Left forelimb (tissue), 1 donor: Measurements from ENCODE around the gene TCL1B.
A peak's percentile ranks its signal among the peaks of the same experiment; 100 is the strongest.
"Not testable (repeated sequence)": the region's sequence is repeated elsewhere in the genome, so short reads cannot be mapped to it uniquely, and the experiment has no call there.

Source experiments
- DNase-seq: peaks from one replicate; pipeline ENCODE4 v3.0.0-alpha.2; 2018; ENCODE audit warnings: low spot score

Gene TCL1B

GRCh38 chr14:95685978-95686922 is at the start of gene TCL1B:
TCL1B (plus strand) TSS chr14:95686426; CDS start chr14:95686468, 42 bp downstream.
- DNase-seq, result peak; percentile 58

- no peak for DNase-seq
Observed at GRCh38 chr14:95644981-95645380, 41.2 kb upstream of the TCL1B start.

DNA sequence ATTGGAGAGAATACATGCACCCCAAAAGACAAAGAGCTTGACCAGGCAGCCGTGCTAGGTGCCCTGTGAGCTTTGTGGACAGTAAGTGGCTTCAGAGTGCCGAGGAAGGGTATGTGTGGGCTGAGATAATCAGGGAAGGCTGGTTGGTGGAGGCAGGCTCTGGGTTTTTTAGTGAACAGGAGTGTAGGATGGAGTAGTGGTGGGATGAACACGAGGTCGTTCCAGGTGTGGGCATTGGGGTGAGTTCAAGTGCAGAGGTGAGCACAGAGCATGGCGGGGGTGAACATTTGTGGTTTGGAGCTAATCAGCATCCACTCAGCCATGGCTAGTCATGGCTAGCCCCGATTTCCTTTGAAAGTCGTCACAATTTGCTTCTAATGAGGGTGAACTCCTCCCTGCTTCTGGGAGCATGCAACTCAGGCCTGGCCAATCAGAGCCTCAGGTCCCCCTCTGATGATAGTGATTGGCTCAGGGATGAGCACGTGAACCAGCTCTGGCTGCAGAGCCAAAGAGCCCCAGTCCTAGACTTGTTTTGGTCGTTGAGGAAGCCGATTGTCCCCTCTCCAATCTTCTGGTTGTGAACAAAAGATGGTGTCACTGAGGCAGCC is 40.7 kb upstream of the TCL1B start:
- no peak for DNase-seq

DNA sequence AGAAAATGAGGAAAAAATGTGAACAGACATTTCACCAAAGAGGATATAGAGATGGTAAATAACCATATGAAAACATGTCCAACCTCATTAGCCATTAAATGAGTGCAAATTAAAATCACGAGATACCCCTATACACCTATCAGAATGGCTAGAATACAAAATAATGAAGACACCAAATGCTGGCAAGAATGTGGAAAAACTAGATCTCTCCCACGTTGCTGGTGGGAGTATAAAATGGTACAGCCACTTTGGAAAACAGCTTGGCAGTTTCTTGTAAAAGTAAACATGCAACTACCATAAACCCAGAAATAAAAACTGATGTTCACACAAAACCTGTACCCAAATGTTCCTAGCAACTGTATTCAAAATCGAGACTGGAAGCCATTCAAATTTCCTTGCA is 38.3 kb upstream of the TCL1B start:
- no peak for DNase-seq

GRCh38 chr14:95649230-95649629 is 37.0 kb upstream of the TCL1B start:
- DNase-seq, result no peak

GRCh38 chr14:95651028-95651427 is 35.2 kb upstream of the TCL1B start:
- DNase-seq, result no peak

DNA sequence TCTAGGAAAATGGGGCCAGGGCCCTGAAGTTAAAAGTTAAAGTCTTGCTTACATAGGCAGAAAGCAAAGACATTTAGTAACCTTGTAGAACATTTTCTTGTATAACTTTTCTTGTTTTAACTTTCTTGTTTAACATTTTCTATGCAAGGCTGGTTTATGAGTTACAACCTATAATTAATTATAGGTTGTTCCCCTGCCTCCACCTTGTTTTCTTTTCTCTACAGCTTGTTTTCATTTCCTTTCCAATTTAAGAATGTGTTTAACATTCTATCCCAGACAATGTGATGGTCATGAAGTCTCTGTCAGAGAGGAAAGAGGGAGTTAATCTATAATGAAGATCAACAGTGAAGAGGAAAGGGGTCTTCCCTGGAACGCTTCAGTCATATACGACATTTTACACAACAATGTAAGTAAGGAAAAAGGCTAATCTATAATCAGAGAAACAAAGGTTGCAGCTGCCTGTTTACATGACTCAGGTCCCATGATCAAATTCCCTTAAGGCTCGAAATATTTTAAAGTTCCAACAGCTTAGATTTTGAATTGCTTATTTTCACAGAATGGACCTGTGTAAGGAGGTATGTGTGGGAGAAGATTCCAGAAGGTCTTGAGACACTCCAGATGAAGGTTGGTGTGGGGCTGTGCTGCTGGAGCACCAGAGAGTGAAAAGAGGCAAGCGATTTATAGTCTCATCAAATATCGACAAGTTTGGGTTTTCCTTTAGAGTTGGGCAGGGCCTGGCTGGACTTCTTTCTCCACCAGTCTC is 34.2 kb upstream of the TCL1B start:
- DNase-seq, result no peak

DNA sequence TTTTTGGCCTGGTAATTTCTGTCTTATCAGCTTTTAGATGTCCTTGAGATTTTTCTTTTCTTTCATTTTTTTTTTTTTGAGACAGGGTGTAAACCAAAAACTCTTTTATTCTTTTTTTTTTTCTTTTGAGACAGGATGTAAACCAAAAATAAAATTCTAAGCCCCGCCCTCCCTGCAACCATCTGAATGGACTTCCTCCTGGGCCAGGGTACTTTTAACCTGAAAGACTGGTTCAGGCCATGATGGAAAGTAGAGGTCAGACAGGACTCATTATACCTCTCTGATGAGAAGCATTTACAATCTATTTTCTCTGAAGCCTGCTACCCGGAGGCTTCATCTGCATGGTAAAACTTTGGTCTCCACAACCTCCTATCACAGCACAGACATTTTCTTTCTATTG is 33.5 kb upstream of the TCL1B start:
- no peak for DNase-seq

- no peak for DNase-seq
Observed at GRCh38 chr14:95655461-95655860, 30.8 kb upstream of the TCL1B start.

GRCh38 chr14:95656634-95657033 is 29.6 kb upstream of the TCL1B start:
- no peak for DNase-seq

GRCh38 chr14:95657454-95657853 is 28.8 kb upstream of the TCL1B start:
- DNase-seq, result no peak

- DNase-seq, result no peak
Observed at GRCh38 chr14:95659293-95659989, 26.8 kb upstream of the TCL1B start.

GRCh38 chr14:95659990-95660385 is 26.2 kb upstream of the TCL1B start:
- DNase-seq, result no peak

DNA sequence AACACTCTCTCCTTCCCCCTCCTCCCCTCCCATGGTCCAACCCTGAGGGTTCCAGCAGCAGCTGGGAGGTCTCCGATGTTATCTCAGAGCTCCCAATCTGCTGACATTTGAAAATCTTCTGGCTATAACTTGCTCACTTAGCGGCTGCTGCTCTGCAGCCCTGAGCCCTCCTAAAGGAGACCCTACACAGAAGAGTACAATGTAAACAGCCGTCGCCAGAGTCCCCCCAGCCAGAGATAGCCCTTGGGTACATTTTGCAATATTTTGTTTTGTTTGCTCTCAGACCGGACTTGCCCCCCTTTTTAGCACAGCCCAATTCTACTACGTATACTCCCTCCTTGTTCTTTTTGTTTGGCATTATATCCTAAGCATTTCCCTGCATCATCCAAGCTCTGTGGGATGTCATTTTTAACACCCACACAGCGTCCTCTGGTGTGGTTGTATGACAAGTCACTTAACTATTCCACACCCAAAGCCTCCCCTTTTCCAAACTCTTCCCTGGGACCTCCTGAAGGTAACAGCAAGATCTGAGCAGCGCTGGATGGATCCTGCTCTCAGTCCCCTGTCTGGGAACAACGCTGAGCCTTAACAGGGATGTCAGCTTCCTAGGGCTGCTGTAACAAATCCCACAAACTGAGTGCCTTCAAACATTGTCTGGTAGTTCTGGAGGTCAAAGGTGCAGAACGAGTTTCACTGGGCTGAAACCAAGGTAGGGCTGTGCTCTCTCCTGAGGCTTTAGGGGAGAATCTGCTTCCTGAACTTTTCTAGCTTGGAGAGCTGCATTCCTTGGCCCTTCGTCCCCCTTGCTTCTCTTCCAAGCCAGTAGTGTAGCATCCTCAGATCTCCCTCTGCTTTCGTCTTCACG is 25.3 kb upstream of the TCL1B start:
- no peak for DNase-seq

DNA sequence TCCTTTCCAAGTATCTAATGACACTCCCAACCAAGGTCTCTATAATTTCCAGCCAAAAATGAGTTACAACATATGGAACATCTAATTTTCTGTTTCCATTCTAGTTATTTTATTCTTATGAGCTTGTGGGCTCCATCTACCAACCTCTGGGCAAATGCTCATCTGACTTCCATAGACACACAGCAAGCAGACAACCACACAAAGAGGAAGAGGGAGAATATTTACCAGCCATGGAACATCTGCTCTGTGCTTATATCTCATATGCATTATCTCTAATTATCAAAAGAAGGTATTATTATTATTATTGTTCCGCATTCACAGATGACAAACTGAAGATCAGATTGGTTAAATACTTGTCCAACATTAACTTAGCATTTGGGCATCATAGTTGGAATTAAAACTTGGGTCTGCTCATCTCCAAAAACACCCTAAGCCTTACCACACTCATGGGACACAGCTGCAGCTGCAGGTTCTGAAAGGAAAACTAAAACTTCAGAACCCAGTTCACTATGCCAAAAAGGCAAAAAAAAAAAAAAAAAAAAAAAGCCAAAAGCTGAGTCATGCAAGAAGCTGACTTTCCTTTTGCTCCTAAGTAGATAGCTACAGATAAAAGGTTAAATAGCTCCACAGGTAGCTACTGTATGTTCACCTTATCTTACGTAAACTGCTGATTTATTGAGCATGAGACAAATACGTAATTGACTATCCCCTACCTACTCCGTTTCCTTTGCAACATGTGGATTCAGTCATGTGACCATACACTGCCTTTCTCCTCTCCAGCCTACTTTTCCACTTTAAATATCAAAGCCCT is 23.6 kb upstream of the TCL1B start:
- no peak for DNase-seq

DNA sequence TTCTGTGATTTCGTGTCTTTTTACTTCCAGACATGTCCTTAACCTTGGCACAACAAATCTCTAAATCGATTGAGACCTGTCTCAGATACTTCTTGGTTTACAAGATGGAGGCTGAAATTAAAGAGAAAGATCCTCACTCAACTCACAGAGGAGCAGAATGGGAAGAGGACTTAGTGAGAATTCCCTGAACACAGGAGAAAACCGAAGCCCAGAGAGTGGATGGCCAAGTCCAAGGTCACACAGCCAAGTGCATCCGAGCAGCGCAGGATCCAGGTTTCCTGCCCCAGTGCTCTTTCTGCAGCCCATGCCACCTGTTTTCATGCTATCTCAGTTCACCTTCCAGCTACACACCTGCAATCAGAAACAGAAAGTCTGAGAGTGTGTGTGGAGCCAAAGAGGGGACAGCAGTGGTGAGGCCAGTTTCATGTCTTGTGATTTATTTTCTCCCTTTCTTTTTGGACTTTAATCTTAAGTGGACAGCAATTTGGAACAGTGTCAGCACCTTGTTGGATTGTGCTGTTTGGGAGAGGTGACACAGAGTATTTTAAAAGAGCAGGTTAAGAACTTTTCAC is 22.9 kb upstream of the TCL1B start:
- DNase-seq, result no peak

GRCh38 chr14:95664066-95664465 is 22.2 kb upstream of the TCL1B start:
- no peak for DNase-seq

DNA sequence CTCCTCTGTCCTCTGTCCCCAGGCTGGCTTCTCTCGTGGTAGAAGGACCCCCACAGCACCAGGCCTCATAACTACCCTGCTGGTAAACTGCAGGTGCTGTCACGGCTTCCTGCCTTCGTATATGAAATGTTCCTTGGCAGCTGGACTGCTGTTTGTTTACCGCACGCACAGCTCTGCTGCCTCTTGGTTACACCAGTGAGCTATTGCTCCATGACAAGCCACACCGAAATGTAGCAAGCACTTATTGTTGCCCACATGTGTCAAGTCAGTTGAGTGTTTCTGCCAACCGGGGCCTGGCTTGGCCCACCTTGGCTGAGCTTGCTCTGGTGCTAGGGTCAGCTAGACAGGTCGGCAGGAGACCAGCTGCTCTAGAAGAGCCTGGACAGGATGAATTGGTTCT is 21.7 kb upstream of the TCL1B start:
- no peak for DNase-seq

DNA sequence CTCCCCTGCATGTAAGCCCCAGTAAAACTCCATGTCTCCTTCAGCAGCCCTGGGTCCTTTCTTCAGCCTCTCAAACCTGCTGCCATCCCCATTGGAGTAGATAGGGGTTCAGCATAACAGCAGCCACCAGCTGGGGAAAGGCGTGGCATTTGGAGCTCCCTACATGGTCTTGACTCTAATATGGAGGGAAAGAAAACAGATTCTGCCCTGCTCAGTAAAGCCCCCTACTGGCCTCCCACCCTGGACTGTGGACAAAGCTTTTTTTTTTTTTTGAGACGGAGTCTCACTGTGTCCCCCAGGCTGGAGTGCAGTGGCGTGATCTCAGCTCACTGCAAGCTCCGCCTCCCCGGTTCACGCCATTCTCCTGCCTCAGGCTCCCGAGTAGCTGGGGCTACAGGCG is 20.7 kb upstream of the TCL1B start:
- not testable (repeated sequence) for DNase-seq

DNA sequence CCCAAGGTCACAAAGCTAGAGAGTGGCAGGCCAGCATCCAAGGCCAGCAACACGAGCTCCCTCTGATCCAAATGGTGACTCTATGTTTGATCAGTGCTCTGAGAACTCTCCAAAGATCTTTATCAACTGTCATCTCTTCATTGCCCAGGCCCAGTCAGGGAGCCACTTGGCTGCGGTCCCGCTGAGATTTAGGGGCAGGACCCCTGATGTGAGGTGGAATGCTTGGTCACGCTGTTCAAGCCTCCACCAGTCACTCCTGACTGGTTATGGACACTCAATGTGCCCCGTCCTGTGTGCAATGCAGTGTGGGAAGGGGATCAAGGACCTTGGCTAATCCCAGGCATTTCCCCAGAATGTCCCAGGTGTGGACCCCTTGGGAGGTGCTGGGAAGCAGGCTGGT is 19.8 kb upstream of the TCL1B start:
- no peak for DNase-seq
